HG02798 (cell line): ENCODE results near the gene VSNL1.

Source experiments
- ATAC-seq: cut with Tn5 transposase; IDR thresholded peaks from one replicate; pipeline ENCODE4 v1.9.1; 2021; ENCODE audit warnings: mild to moderate bottlenecking; ENCODE audit not compliant: unreplicated experiment, poor library complexity

The VSNL1 gene

DNA sequence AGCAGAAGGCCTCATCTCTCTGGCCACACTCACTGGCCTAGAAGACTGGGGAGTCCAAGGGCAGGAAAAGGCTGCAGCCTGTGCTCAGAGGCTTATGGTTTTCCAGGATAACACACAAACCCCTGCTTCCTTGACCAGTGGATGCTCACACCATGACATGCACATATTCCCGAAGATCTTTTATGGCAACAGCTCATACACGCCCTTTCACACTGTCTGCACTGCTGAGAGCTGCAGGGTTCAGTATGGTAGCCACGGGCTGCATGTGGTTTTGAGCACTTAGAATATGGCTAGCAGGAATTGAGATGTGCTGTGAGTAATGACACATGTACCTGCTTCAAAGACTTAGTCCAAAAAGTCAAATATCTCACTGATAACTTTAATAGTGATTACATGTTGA lies 95.8 kb downstream of the VSNL1 start:
- ATAC-seq = no peak

DNA sequence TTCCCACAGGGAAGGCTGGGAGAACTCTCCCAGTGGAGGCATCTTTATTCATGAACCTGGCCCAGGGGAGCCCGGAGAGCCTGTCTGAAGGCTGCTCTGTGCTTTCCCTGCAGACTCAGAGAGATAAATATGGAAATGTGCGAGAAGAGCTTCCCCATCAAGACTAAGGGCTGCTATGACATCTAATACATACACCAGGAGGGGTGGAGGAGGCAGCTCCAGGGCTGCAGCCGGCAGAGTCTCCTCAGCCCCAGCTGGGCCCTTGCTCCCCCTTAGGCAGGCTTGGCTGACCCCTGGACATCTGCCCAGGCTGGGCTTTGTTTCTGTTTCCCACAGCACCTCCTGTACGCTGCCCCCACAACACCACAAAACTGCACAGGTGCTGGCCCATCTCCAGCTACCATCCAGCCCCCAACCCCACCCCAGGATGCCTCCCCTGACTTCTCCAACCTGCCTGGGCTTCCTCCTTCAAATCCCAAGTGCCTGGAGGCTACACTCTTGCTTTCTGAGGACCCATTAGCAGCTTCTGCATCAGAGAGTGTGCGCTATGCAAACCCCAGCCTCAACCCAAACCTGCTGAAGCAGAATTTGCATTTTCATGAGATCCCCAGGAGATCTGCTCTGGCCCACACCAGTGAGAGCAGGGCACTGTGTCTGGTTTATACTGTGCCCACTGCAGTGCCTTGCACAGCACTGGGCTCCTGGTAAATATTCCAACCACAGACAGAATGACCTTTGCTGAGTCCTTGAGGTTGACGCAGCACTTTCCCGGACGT lies 96.8 kb downstream of the VSNL1 start:
- ATAC-seq = peak; percentile 54

DNA sequence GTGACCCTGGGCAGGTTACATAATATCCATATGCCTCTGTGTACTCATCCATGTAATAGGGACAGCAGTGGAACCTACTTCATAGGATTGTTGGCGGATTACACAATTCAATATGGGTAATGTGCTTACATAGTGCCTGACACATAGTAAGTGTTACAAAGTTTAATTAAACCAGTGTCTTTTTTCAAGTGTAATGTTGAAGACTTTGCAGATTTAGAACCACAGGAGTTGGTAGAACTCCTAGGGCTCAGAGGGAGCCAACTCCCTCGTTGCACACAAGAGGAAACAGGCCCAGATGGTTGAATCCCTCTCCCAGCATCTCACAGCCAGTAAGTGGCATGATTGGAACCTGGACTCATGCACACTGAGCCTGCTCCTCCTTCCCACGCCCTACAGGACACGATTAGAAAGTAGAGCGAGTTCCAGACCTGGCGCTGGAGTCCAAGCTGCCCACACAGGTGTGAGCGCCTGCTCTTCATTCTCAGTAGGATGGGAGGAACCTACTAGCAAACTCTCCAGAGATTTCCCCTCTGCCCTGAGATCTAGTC lies 97.8 kb downstream of the VSNL1 start:
- no peak for ATAC-seq

DNA sequence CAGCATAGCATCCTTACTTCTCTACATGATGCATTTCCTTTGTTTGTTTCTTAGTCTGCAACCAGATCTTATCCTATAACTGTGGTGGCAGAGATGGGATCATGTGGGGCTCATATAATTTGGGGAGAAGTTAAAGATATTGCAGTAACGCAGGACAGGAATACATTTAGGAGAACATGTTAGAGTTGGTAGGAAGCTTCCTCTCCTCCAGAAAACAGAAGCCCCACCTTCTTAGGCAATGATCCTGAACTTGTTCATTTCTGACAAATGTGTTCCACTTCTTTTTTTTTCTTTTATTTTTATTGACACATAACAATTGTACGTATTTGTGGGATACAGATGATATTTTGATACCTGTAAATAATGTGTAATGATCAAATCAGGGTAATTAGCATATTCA lies 99.9 kb downstream of the VSNL1 start:
- ATAC-seq = no peak

DNA sequence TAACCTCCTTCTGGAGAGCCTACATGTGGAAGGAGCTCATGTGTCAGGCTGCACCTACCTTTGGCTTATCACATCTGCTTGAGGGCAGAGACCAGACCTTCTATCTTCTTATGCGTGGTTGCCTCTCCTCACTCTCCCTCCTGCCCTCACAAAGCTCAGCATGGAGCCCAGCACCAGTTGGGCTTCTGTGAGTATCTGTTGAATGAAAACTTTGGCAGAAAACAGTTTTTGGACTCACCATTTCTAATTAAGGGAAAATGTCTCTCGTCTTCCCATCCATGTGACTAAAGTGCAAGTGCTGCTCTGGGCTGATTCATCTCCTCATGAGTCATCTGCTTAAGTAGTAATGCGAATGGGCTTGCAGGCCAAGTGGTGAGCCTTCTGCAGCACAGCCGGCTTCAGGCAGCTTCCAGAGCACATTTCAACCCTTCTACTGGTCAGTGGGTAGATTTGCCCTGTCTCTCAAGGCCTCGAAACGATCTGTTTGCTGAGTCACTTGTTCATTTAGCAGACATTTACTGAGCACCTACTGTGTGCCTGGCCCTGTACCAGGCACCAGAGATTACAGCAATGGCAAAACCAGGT lies 102.6 kb downstream of the VSNL1 start:
- peak; percentile 25 for ATAC-seq

DNA sequence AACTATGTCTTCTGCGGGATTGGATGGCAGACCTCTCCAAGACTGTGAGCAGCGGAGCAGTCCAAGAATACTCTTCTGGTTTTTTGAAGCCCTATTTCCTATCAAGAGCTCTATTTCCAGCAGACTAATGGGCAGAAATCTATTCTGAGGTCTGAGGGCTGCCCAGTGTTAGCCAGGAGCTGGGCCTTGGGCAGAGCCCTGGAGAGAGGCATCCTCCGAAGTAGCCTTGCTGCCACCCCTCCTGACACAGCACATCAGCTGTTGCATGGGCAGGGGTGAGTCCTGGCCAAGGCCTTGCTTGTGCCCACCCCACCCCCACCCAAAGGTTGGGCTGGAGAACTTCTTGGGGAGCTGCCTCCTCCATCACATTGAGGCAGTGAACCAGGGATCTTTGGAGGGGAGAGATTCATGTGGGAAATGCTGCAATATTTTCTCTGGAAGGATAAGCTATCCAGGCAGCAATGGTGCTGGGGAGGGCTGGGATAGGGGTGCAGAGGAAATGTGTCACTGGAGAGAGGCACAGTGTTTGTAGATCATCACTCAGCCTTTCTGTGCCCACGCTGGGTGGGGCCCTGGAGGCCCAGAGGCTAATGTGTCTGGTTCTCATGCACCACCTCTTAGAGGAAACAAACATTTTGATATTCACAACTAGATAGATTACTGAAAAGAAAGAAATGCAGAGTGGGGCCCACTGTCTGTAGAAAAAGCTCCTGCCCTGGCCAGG lies 104.7 kb downstream of the VSNL1 start:
- no peak for ATAC-seq

DNA sequence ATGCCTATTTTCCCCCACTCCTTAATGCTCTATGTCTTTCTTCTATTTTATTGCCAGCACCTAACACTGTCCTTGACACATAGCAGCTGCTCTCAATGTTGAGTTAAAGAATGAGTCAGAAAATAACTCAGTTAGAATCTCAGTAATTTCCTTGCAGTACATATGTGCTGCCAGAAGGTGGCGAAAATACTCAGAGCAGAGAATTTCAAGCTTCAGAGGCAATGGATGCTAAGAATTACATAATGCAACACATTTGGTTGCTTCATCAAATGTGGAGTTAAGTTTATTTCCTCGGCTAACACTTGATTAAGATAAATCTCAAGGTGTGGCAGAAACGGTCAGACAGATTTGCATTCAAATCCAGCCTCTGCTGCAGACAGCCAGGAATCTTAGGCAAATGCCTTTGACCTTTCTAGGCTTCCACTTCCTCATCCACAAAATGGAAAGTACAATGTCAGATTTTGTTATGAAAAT lies 105.6 kb downstream of the VSNL1 start:
- peak; percentile 81 for ATAC-seq

DNA sequence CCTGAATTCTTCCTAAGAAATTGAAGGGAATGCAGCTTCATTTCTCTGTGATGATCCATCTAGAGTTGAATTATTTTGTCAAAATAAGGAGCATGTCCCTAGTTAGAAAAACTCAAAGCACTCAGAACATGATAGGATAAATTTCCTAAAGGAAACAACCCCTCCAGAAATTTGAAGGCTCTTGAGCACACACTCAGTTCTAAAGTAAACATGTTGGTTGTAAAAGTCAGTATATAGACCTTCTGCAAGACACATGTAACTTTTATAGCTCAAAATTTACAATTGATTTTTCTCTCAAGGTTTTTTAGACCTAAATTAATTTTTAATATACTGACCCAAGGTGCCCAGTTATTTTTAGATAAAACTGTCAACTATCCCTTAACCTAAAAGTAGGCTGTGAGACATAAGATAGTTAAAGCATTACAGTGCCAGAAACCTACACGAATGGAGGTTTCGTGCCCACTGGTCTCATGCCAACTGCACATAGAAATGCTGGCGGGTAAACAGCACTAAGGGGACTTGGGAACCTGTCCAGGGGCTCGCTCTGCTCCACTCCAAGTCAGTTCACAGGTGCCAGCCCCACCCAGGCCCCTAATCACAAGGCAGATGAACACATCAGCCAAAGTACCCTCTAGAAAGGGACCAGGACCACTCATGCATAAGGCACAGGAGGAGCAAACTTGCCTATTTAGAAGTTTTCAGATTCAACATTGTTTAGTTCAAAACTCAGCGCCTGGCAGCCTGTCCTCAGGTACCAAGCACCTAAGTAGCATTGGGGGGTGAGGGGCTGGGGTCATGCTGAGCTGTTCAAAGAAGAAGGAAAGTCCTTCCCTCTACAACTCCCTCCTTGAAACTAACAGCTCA lies 106.6 kb downstream of the VSNL1 start:
- no peak for ATAC-seq

DNA sequence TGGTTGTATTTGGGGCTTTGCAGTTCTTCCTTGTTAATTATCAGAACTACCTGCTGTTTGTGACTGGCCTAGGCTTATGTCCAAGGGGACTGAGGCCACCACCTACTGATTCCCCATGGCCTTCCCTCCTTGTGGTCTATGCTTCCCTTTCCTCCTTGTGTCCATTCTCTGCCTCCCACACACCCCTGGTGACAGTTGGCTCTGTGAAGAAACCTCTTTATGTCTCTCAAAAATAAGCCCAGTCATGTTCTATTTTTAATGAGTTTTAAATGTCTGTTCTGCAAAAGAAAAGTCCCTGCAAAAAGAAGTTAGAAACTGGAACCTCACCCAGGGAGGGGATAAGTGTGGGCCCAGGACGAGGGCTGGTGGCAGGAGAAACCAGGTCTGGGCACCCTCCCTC lies 108.1 kb downstream of the VSNL1 start:
- ATAC-seq = no peak

DNA sequence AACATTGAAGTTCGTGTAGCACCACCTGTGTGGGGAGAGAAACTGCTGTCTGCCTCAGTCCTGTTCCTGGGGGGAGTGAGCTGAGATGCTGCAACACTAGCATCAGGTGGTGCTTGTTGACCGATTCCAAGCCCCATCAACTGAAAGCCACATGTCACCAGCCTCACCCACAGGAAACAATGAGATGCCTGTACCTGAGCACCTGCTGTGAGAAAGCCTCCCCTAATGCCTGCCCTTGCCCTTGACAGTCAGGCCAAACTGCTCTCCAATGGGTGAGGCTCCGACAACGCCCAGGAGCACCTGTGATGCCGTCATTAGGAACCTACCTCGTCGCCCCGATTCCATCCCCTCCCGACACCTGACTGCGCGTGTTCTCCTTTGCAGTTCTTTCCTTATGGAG lies 108.5 kb downstream of the VSNL1 start:
- ATAC-seq = no peak

DNA sequence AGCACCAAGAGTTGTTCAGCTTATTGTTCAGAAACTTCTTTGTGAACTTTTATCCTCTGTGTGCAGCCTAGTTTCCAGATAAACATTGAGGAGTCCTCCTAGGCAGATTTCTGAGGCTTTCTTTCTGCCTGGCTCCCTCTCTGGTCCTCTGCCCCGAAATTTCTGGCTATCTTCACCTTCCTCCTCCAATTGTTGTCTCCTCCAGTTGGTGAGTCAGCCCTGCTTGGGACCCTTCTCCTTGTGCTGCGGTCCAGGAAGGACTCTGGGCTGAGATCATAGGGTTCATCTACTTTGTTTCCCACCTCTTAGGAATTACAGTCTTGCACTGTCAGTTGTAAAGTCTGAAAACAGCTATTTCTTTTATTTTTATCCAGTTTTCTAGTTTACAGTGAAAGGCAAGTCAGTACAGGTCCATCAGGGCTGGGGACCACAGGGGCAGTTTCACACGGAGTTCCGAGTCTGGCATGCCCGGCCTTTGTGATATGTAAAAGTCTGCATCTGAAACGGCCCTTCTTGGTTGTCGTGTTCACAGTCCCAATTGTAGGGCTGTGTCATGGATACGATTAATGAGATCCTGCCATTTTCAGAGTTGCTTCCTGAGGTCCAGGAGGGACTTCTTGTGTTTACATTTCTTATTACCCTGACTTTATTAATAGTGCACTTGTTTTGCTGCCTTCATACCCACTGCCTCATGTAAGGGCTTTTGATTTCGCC lies 112.3 kb downstream of the VSNL1 start:
- ATAC-seq = no peak

DNA sequence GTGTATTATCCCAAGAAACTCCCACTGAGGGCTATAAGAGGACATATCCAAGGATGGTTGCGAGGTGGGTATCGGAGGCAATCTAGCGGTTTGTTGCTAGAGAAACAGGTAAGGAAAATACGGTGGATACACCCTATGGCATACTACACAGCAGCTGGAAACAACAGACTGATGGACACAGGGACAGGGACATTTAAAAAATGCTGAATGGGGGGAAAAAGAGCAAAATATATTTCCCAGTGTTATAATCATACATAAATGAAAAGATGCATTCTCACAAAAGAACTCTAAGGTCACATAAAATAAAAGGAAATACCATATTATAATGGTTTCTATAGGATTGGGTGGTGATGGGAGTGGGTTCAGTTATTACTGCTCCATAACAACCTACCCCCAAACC lies 117.3 kb downstream of the VSNL1 start:
- no peak for ATAC-seq

DNA sequence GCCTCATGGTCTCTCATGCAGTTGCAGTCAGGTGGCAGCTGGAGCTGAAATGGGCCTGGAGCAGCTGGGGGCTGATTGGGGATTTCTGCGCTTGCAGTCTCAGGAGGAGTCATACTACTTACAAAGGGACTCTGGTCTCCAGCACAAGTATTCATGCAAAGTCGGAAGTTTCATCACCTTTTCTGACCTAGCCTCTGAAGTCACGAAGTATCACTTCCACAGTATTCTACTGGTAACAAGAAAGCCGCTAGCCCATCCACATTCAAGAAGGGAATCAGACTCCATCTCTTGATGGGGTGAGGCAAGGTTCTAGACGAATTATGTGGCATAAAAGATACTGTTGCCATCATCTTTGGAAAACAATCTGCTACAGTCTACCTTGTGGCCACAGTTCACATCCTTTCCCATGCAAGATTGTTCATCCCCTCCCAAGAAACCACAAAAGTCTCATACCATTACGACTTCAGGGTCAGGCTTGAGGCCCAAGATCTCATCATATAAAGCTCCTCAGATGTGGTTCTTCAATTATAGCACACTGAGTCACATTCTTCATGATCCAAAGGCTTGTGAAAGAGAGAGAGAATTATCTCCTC lies 117.9 kb downstream of the VSNL1 start:
- ATAC-seq = peak; percentile 82

DNA sequence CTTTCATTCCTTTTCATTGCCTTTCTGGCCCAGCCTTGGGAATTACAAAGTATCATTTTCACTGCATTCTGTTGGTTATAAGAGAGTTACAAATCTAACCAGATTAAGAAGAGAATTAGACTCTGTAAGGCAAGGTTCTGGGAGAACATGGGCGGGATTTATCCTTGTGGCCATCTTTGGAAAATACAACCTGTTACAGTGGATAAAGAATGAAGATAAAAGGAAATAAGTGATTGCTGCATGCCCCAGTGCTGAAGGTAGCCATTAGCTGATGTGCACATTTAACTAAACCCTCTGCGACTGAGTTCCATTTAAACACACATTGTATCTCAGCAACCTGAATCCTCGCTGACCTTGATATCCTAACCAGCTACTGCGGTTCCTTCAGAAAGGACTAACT lies 119.7 kb downstream of the VSNL1 start:
- no peak for ATAC-seq

DNA sequence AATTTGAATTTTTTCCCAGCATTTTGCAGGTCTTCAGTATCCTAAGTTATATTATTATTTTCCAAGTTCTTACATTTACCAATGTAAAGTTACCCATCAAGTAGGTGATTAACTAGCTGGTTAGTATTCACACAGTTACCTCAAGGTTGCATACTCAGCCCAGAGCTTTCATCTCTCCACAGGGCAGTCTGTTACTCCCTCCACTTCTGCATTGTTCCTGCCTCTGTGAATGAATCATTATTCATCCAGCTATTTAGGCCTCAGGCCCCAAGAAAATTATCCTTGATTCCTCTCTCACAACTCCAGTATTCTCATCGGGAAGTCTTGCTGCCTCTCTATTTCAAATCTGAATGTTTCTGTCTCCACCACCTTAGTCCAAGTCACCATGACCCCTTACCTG lies 121.0 kb downstream of the VSNL1 start:
- ATAC-seq = no peak

DNA sequence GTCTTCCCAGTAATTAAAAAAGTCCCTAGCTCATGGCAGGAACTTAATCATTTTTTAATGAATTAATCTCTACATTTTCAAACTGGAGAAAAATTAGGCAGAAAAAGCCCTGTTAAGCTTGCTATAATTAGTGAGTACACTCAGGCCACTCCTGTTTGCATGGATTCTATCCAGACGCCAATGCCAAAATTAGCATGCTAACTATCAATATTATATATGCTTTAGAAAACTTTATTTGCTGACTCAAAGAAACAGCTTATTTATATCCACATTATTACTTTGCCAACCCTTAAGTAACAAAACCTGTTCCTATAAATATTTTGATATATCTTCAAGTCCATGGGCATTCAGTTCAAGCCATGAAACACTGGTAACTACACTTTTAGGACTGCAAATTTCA lies 122.2 kb downstream of the VSNL1 start:
- no peak for ATAC-seq

DNA sequence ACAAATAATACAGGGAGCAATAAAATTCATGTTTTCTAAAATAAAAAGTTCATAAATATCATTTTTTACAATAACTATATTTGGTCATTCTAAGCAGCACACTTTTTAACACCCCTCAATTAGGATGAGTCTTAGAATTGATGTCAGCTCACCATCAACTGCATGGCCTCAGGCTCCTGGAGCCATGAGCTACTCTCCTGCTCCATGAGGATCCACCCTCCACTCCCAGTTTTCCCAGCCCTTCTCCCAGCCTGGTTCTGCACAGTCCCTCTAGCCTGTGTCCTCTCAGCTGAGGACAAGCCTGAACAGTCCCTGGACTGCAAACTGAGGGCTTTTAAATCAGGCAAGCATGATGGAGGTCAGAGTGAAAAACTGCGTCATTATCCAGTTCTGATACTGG lies 124.0 kb downstream of the VSNL1 start:
- no peak for ATAC-seq

DNA sequence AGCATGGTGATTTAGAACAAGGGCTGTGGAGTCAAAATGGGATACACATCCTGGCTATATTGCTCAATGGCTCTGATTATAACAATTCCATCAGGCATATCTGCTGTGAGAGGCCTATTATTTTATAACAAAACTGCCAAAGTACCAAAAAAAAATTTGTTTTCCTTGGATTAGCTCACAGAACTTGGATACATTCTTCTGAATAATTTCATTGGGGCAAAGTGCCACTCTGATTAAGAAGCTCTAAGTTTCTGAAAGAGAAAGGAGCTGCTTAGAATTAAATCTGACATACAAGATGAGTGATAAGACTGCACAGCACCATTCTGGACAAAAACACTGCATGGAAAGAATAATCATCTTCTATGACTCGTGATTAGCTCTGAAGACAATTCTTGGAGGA lies 127.4 kb downstream of the VSNL1 start:
- ATAC-seq = no peak

DNA sequence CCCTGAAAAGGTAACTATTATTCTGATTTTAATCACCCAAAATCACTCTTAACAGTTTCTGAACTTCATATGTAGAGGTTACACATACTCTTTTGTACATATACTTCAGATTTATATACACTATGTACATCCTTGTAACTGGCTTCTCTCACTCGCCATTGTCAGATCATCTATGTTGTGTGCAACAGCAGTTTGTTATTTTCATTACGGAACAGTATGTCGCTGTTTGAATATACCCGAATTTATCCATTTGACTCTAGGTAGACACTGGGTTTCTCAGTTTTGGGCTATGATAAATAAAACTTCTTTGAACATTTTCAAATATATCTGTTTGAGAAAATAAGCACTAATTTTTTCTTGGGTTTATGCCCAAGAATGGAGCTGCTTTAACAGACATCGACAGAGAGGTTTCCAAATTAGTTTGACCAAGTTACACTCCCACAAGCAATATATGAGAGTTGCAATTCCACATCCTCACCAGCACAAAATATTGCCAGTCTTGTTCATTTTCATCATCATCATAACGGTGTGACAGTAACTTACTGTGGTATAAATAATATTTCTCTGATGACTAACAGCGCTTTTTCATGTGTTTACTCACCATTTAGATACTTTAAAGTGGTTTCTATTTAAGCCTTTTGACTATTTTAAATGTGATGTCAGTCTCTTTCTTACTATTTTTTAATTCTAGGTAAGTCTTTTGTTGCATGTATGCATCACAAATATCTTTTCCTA lies 132.3 kb downstream of the VSNL1 start:
- ATAC-seq = no peak
